Natural killer cell (primary cell): ENCODE measurements around the gene TMC5. TPM values are rescaled to one million over a fixed set of nuclear protein-coding genes. Genes with fewer than 3 reads are reported as not detected.

Experiments used
- ATAC-seq, 3 donors: fragments of 150-1000 bp in 2 of 3; fragments of 200-7000 bp in 1 of 3; cut with Tn5 transposase; 1 replicate in 1 of 3; 2 replicates in 2 of 3; pipeline ENCODE4 v1.10.0; 2021; ENCODE audit warnings: mild to moderate bottlenecking in 2 of 3, moderate library complexity in 2 of 3
- DNase-seq, 2 donors: peaks; one replicate each; pipeline versions ENCODE4 v3.0.0 to v3.0.0-alpha.2; 2013 to 2021; ENCODE audit warnings: mixed read lengths in 1 of 2
- H3K27ac ChIP-seq: one replicate; pipeline ENCODE4 v1.5.1; 2013; ENCODE audit warnings: mild to moderate bottlenecking, low read length
- H3K27me3 ChIP-seq: one replicate; pipeline ENCODE4 v1.6.1; 2013; ENCODE audit warnings: low read length; ENCODE audit not compliant: control insufficient read depth, insufficient read depth
- H3K36me3 ChIP-seq: one replicate; pipeline ENCODE4 v1.6.1; 2013; ENCODE audit warnings: low read length; ENCODE audit not compliant: control insufficient read depth, insufficient read depth
- H3K4me1 ChIP-seq: one replicate; pipeline ENCODE4 v1.6.1; 2013; ENCODE audit warnings: low read length; ENCODE audit not compliant: control insufficient read depth, insufficient read depth
- H3K4me3 ChIP-seq: one replicate; pipeline ENCODE4 v1.5.1; 2013; ENCODE audit warnings: low read length
- H3K9me3 ChIP-seq: one replicate; pipeline ENCODE4 v1.6.1; 2013; ENCODE audit warnings: low read length; ENCODE audit not compliant: control insufficient read depth, insufficient read depth
- H3K27ac Mint-ChIP-seq, 2 donors: one replicate each; pipeline ENCODE4 v1.8.0; 2022; ENCODE audit warnings: mild to moderate bottlenecking in 2 of 2, mixed read lengths in 2 of 2, moderate library complexity in 1 of 2
- H3K27me3 Mint-ChIP-seq, 2 donors: one replicate each; pipeline ENCODE4 v1.8.0; 2022; ENCODE audit warnings: low read depth in 2 of 2, mixed read lengths in 2 of 2
- H3K36me3 Mint-ChIP-seq: one replicate; pipeline ENCODE4 v1.8.0; 2022; ENCODE audit warnings: mixed read lengths
- H3K4me1 Mint-ChIP-seq, 2 donors: one replicate each; pipeline ENCODE4 v1.8.0; 2022; ENCODE audit warnings: mixed read lengths in 2 of 2
- H3K4me3 Mint-ChIP-seq: one replicate; pipeline ENCODE4 v1.8.0; 2022; ENCODE audit warnings: mild to moderate bottlenecking, moderate library complexity, mixed read lengths
- H3K9me3 Mint-ChIP-seq, 2 donors: one replicate each; pipeline ENCODE4 v1.8.0; 2022; ENCODE audit warnings: mixed read lengths in 2 of 2
- CTCF ChIP-seq: fragments of 200-600 bp; IDR thresholded peaks from one replicate; pipeline ENCODE4 v1.8.0; 2022; ENCODE audit warnings: antibody characterized with exemption
- WGBS: methylation state at CpG from one replicate; pipeline ENCODE4 v1.1.7; 2013; ENCODE audit warnings: missing lambda C conversion rate; ENCODE audit not compliant: insufficient coverage; 5-methylcytosine and 5-hydroxymethylcytosine counted together
- intact Hi-C: fragments of 100-400 bp; cut with micrococcal nuclease; formaldehyde crosslinking; loops from one replicate; pipeline ENCODE4 v1.14.2; 2022
- total RNA-seq, 4 donors: library from RNA; stranded (reverse); fragments of 120-200 nt in 1 of 4; gene quantifications; one replicate each; pipeline versions ENCODE4 v1.2.3 to v1.2.4, GENCODE V29; 2013 to 2022

Gene TMC5
- total RNA-seq, 3 donors from 2014 or later (not counting 1 experiment from before 2014, with no cell fraction given) = not detected

GRCh38 chr16:19548144-19548543 lies 130.5 kb downstream of the TMC5 start:
- peaks cover 19% of the 10 kb centered on the region for H3K36me3 ChIP-seq
- H3K4me1 Mint-ChIP-seq = no peaks in the 10 kb centered on the region
- peaks cover 0 to 2% of the 10 kb centered on the region in 2 donors for H3K9me3 Mint-ChIP-seq
- WGBS = 93% methylated on average over 3 of the region's 3 CpGs
- H3K27ac ChIP-seq = no peak overlapping the region
- TF ChIP-seq CTCF = no peak
- ATAC-seq = no peak
- H3K27me3 ChIP-seq = no peaks in the 10 kb centered on the region
- intact Hi-C loops = no loop called here
- no peaks in the 10 kb centered on the region for H3K9me3 ChIP-seq
- no peak overlapping the region for H3K27ac Mint-ChIP-seq
- no peak overlapping the region for H3K4me3 Mint-ChIP-seq
- no peaks in the 10 kb centered on the region for H3K36me3 Mint-ChIP-seq
- H3K27me3 Mint-ChIP-seq = no peaks in the 10 kb centered on the region
- DNase-seq = no peak
- no peak overlapping the region for H3K4me3 ChIP-seq
- no peaks in the 10 kb centered on the region for H3K4me1 ChIP-seq

Other genes starting within 250 kb of the TMC5 start
- 1 to 10 TPM in 1 of 3 donors, under 1 TPM in 1, not detected in 1; 0.65 to 1.6 TPM for gene SYT17, start 249.6 kb upstream of the TMC5 start, total RNA-seq
- not detected for gene CLEC19A, start 132.2 kb upstream of the TMC5 start, total RNA-seq
- gene GDE1, start 104.2 kb downstream of the TMC5 start, total RNA-seq = 10 to 100 TPM; 35.5 to 40.4 (median 35.9) TPM
- gene CCP110, start 106.1 kb downstream of the TMC5 start, total RNA-seq = 10 to 100 TPM; 14.1 to 18.0 (median 17.5) TPM
- gene VPS35L, start 137.8 kb downstream of the TMC5 start, total RNA-seq = 10 to 100 TPM; 37.4 to 53.5 (median 44.4) TPM